SK-N-SH (cell line): ENCODE measurements around the gene IL10RA.

Experiments used
- TF ChIP-seq, protein P1 (sequence below): fragments of 200-600 bp; sonication (generic); IDR thresholded peaks from 2 replicates; pipeline ENCODE4 v1.6.1; 2017; ENCODE audit warnings: antibody characterized with exemption, mild to moderate bottlenecking, moderate library complexity
- TF ChIP-seq, protein P2 (sequence below): IDR thresholded peaks from 2 replicates; pipeline ENCODE4 v1.4.0; 2012; ENCODE audit warnings: low read depth

DNA sequence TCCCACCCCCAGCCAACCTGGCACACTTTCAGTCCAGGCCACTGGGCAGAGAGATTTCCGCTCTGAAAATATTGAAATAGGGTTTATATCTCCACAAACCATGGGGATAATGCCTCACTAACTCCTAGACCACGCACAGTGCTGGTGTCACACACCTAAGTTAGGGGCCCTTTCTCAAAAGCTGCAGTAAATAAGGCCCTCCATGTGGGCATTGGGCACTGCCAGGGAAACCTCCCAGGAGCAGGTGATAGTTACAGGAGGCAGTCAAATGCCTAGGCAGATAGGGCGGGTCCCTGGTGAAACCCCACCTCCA, 3.1 kb upstream of the IL10RA start:
- TF ChIP-seq, protein P1, sequence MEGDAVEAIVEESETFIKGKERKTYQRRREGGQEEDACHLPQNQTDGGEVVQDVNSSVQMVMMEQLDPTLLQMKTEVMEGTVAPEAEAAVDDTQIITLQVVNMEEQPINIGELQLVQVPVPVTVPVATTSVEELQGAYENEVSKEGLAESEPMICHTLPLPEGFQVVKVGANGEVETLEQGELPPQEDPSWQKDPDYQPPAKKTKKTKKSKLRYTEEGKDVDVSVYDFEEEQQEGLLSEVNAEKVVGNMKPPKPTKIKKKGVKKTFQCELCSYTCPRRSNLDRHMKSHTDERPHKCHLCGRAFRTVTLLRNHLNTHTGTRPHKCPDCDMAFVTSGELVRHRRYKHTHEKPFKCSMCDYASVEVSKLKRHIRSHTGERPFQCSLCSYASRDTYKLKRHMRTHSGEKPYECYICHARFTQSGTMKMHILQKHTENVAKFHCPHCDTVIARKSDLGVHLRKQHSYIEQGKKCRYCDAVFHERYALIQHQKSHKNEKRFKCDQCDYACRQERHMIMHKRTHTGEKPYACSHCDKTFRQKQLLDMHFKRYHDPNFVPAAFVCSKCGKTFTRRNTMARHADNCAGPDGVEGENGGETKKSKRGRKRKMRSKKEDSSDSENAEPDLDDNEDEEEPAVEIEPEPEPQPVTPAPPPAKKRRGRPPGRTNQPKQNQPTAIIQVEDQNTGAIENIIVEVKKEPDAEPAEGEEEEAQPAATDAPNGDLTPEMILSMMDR = no peak
- TF ChIP-seq, protein P2, sequence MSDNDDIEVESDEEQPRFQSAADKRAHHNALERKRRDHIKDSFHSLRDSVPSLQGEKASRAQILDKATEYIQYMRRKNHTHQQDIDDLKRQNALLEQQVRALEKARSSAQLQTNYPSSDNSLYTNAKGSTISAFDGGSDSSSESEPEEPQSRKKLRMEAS = no peak
